A673 (cell line): Measurements from ENCODE around the gene AKAP14.

Source experiments
- CTCF ChIP-seq: fragments of 300-800, 200-600 bp; sonication (generic); conservative IDR thresholded peaks from 2 replicates; pipeline ENCODE4 v1.5.1; 2017; ENCODE audit warnings: low read depth, mild to moderate bottlenecking, antibody characterized with exemption, low read length, moderate library complexity, mixed read lengths
- EZH2 ChIP-seq: fragments of 200-600 bp; sonication (generic); IDR thresholded peaks from 2 replicates; pipeline ENCODE4 v1.6.1; 2017; ENCODE audit warnings: borderline replicate concordance, low read depth, mild to moderate bottlenecking, mixed read lengths, antibody characterized with exemption, low read length; ENCODE audit not compliant: poor library complexity, severe bottlenecking

GRCh38 chrX:119954374-119954773, 58.7 kb downstream of the AKAP14 start:
- TF ChIP-seq CTCF (no peak), EZH2 (no peak)
